ENCODE data around the gene HOXD12. TPM values are rescaled to one million over a fixed set of nuclear protein-coding genes. Genes with fewer than 3 reads are reported as not detected.

The HOXD12 gene
- total RNA-seq, 6 experiments from 2014 or later, result not detected

DNA sequence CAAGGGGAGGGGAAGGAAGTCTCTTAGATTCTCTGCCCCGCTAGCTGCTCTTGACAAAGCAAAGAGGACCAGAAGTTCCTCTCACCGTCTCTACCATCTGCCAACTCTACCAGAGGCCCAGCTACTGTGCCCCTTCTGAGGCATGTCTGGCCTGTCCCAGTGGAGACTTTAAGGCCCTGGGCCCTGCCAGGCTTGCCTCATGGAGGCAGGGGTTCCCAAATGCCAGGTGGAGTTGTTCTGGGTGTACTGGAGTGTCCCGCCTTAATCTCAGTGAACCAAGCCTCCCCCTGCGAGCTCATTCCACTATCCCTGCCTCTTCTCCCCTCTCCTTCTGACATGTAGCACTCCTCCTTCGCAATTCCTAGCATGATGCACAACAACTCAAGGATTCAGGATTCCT lies 2.2 kb downstream of the HOXD12 start:
- Histone ChIP-seq H3K9me3 (no peaks in the 10 kb centered on the region), H3K4me1 (peaks cover 0 to 14% (median 5%) of the 10 kb centered on the region in 4 donors), H3K36me3 (no peaks in the 10 kb centered on the region), H3K27me3 (peaks cover 25 to 90% of the 10 kb centered on the region in 2 donors), H3K27ac (no peak overlapping the region), H3K4me3 (no peak overlapping the region)
- 32% methylated on average over 4 of the region's 5 CpGs for WGBS (ENCODE audit: insufficient coverage, low coverage, low lambda C conversion rate, missing lambda C conversion rate)
- ATAC-seq, result no peak
- no peak for DNase-seq
- no peak for TF ChIP-seq POLR2A (IDR thresholded peaks at IDR 0.05)
- TF ChIP-seq, protein P1, sequence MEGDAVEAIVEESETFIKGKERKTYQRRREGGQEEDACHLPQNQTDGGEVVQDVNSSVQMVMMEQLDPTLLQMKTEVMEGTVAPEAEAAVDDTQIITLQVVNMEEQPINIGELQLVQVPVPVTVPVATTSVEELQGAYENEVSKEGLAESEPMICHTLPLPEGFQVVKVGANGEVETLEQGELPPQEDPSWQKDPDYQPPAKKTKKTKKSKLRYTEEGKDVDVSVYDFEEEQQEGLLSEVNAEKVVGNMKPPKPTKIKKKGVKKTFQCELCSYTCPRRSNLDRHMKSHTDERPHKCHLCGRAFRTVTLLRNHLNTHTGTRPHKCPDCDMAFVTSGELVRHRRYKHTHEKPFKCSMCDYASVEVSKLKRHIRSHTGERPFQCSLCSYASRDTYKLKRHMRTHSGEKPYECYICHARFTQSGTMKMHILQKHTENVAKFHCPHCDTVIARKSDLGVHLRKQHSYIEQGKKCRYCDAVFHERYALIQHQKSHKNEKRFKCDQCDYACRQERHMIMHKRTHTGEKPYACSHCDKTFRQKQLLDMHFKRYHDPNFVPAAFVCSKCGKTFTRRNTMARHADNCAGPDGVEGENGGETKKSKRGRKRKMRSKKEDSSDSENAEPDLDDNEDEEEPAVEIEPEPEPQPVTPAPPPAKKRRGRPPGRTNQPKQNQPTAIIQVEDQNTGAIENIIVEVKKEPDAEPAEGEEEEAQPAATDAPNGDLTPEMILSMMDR (IDR thresholded peaks at IDR 0.05), result no peak
- intact Hi-C loops (cut with DNase I), result no loop called here

DNA sequence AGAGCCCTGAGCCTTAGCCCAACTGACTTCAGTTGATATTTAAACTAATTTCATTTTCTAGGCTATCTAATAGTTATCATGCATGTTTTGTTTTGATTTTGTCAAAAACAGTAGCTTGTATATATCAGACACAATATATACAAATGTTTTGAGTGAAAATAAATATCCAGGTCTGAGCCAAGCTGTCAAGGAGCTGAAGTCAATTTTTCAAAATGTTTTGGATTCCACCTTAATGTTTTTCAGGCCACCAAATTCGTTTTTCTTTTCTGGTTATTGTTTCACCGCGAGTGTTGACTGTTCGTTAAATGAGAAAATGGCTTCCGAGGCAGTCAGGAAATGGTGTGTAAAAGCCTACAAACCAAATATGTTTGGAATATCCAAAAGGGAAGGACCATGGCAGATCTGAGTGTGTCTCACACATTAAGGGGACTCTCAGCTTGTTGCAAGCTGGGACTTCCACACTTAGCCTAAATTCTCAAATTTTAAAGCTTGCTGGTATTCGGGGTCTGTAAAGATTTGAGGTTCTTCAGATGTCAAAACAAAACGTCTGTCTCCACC lies 2.8 kb downstream of the HOXD12 start:
- intact Hi-C loops (cut with DNase I), result no loop called here
- no peaks in the 10 kb centered on the region for H3K36me3 ChIP-seq
- H3K4me3 ChIP-seq, result no peak overlapping the region
- H3K27ac ChIP-seq, result no peak overlapping the region
- peaks cover 0 to 10% (median 2%) of the 10 kb centered on the region in 4 donors for H3K4me1 ChIP-seq
- no peak for ATAC-seq
- H3K27me3 ChIP-seq, result peaks cover 25 to 87% of the 10 kb centered on the region in 2 donors
- no peak for TF ChIP-seq POLR2A (IDR thresholded peaks at IDR 0.05)
- TF ChIP-seq, protein P1 (IDR thresholded peaks at IDR 0.05), result no peak
- WGBS (ENCODE audit: insufficient coverage, low coverage, low lambda C conversion rate, missing lambda C conversion rate), result 6% methylated on average over 7 of the region's 7 CpGs
- no peaks in the 10 kb centered on the region for H3K9me3 ChIP-seq
- DNase-seq, result no peak

DNA sequence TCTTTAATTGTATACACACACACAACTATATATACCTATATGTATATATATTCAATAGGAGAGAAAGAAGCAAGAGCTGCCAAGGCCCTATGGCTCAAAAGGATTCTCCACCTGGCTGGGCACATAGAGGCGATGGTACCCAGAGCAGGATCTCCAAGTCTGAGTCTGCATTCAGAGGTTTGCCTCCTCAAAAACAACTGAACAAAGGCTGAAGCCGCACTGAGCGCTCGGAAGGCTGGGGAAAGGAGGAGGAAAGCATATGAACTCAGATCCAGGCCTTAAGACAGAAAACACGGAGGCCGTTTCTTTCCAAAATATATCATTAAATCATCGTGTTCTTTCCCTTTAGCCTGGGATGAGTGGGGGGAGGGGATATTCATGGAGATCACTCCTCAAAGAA lies 3.6 kb downstream of the HOXD12 start:
- Histone ChIP-seq H3K27ac (no peak overlapping the region), H3K4me1 (peaks cover 0 to 8% (median 0%) of the 10 kb centered on the region in 4 donors), H3K9me3 (no peaks in the 10 kb centered on the region), H3K4me3 (no peak overlapping the region), H3K36me3 (no peaks in the 10 kb centered on the region), H3K27me3 (peaks cover 25 to 86% of the 10 kb centered on the region in 2 donors)
- TF ChIP-seq, protein P1 (IDR thresholded peaks at IDR 0.05), result no peak
- no peak for TF ChIP-seq POLR2A (IDR thresholded peaks at IDR 0.05)
- intact Hi-C loops (cut with DNase I), result no loop called here
- no peak for DNase-seq
- WGBS (ENCODE audit: insufficient coverage, low coverage, low lambda C conversion rate, missing lambda C conversion rate), result 13% methylated on average over 4 of the region's 7 CpGs
- ATAC-seq, result no peak

DNA sequence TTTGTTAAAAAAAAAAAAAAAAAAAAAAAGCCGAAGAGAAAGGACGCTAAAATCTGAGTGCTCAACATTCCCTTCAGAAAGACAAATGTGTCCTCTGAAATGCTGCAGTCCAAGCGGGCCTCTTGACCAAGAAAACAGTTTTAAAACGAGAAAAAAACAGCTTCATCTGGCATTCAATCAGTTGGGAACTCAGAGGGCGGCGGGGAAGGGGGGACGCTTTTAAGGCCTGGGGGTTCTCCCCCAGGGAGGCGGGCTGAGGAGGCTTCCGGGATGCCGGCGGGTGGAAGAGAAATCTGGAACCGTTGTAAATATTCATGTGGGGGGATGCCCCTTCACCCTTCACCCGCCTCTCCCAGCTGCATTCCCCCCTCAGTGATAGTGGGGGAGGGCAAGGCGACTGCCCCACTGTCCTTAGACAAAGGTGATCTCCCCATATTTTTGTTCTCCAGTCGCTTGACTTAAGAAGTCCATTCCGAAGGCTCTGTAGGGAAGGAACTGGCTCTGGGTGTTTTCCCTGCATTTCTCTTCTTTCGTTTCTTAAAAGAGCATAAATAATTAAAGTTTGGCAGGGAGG lies 4.2 kb downstream of the HOXD12 start:
- Histone ChIP-seq H3K36me3 (no peaks in the 10 kb centered on the region), H3K27me3 (peaks cover 28 to 86% of the 10 kb centered on the region in 2 donors), H3K27ac (no peak overlapping the region), H3K9me3 (no peaks in the 10 kb centered on the region), H3K4me1 (peaks cover 0 to 8% (median 0%) of the 10 kb centered on the region in 4 donors), H3K4me3 (no peak overlapping the region)
- TF ChIP-seq, protein P1 (IDR thresholded peaks at IDR 0.05), result no peak
- no peak for TF ChIP-seq POLR2A (IDR thresholded peaks at IDR 0.05)
- intact Hi-C loops (cut with DNase I), result no loop called here
- DNase-seq (no peak), ATAC-seq (no peak)
- 2% methylated on average over 16 of the region's 17 CpGs for WGBS (ENCODE audit: insufficient coverage, low coverage, low lambda C conversion rate, missing lambda C conversion rate)
